ENCODE measurements around the gene C2CD2L.
"Not testable (repeated sequence)": the region's sequence is repeated elsewhere in the genome, so short reads cannot be mapped to it uniquely, and the experiment has no call there.

The C2CD2L gene

GRCh38 chr11:119101759-119102423 lies 5.3 kb upstream of the C2CD2L start, which contains the start of gene DPAGT1:
Gene DPAGT1 (minus strand): TSS chr11:119101853. CDS start chr11:119101655, 198 bp downstream.
- no peak for TF ChIP-seq CTCF (IDR thresholded peaks at IDR 0.05; ENCODE audit: borderline replicate concordance, control extremely low read depth, extremely low read depth, insufficient read depth, missing control alignments)
- DNase-seq (ENCODE audit: low spot score): peak; percentile 80
- in situ Hi-C loops (cut with MboI; ENCODE audit: low sequenced_read_pairs, unreplicated experiment): no loop called here

- DNase-seq (ENCODE audit: low spot score); in situ Hi-C loops (cut with MboI; ENCODE audit: low sequenced_read_pairs, unreplicated experiment): not testable (repeated sequence)
Measured at GRCh38 chr11:119103161-119103664, 3.9 kb upstream of the C2CD2L start.

GRCh38 chr11:119103793-119104192 lies 3.4 kb upstream of the C2CD2L start:
- in situ Hi-C loops (cut with MboI; ENCODE audit: low sequenced_read_pairs, unreplicated experiment): no loop called here
- TF ChIP-seq CTCF (IDR thresholded peaks at IDR 0.05; ENCODE audit: borderline replicate concordance, control extremely low read depth, extremely low read depth, insufficient read depth, missing control alignments): no peak
- no peak for DNase-seq (ENCODE audit: low spot score)

GRCh38 chr11:119107538-119108145 lies 498 bp downstream of the C2CD2L start:
- no peak for TF ChIP-seq CTCF (IDR thresholded peaks at IDR 0.05; ENCODE audit: borderline replicate concordance, control extremely low read depth, extremely low read depth, insufficient read depth, missing control alignments)
- in situ Hi-C loops (cut with MboI; ENCODE audit: low sequenced_read_pairs, unreplicated experiment): no loop called here
- peak; percentile 51 for DNase-seq (ENCODE audit: low spot score)

GRCh38 chr11:119108146-119108856 lies 1.2 kb downstream of the C2CD2L start:
- TF ChIP-seq CTCF (IDR thresholded peaks at IDR 0.05; ENCODE audit: borderline replicate concordance, control extremely low read depth, extremely low read depth, insufficient read depth, missing control alignments): no peak
- peak; percentile 60 for DNase-seq (ENCODE audit: low spot score)
- in situ Hi-C loops (cut with MboI; ENCODE audit: low sequenced_read_pairs, unreplicated experiment): no loop called here

- DNase-seq (ENCODE audit: low spot score): no peak
- no peak for TF ChIP-seq CTCF (IDR thresholded peaks at IDR 0.05; ENCODE audit: borderline replicate concordance, control extremely low read depth, extremely low read depth, insufficient read depth, missing control alignments)
- in situ Hi-C loops (cut with MboI; ENCODE audit: low sequenced_read_pairs, unreplicated experiment): no loop called here
Measured at GRCh38 chr11:119108857-119109221, 1.7 kb downstream of the C2CD2L start.

- DNase-seq (ENCODE audit: low spot score): no peak
- in situ Hi-C loops (cut with MboI; ENCODE audit: low sequenced_read_pairs, unreplicated experiment): no loop called here
- no peak for TF ChIP-seq CTCF (IDR thresholded peaks at IDR 0.05; ENCODE audit: borderline replicate concordance, control extremely low read depth, extremely low read depth, insufficient read depth, missing control alignments)
Measured at GRCh38 chr11:119109843-119110242, 2.7 kb downstream of the C2CD2L start.
